ENCODE measurements around the gene NEK7. TPM values are rescaled to one million over a fixed set of nuclear protein-coding genes. Genes with fewer than 3 reads are reported as not detected.
"Not testable (repeated sequence)": the region's sequence is repeated elsewhere in the genome, so short reads cannot be mapped to it uniquely, and the experiment has no call there.

The NEK7 gene
- total RNA-seq, 3 donors from 2014 or later = 62.3 to 72.1 (median 62.9) TPM

DNA sequence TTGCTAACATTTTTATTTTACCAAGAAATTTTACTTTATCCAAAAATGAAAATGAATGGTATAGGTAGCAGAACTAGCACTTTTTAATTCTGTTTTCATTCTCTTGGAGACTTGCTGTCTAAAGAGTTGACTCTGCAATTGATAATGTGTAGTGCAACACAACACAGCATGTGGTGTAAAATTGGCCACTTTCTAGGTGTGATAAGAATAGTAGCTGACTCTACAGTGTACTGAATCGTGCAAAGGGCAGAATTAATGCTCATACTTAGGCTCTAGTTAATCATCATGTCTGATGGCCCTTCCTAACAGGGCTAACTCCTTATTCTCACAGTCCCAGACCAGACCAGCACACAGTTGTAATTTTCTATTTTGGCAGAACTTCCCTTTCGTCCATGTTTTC lies 140.5 kb downstream of the NEK7 start:
- no peak overlapping the region for H3K4me3 Mint-ChIP-seq
- no peaks in the 10 kb centered on the region for H3K27me3 Mint-ChIP-seq (ENCODE audit: low read depth)
- ATAC-seq = no peak
- H3K36me3 Mint-ChIP-seq (ENCODE audit: insufficient read depth) = peaks cover 38% of the 10 kb centered on the region
- H3K9me3 Mint-ChIP-seq = no peaks in the 10 kb centered on the region
- no peaks in the 10 kb centered on the region for H3K4me1 Mint-ChIP-seq (ENCODE audit: low read depth)
- DNase-seq = no peak

DNA sequence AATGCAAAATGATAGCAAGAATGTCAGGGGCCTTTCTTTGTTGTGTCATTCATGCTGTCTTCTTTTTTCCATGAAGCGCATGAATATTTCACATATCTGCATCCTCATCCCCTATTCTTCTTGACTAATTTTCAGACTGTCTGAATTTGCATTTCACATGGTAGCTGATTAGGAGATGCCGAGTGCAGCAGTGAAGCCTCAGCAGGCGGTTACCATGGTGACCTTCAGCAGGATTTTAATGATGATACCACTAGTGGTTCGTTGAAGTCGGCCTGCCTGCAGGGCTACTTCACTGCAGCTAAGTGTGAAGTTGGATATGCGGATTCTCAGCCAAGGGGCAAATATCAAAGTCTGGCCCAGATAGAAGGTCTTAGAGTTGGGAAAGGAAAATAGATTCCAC lies 141.8 kb downstream of the NEK7 start:
- Mint-ChIP-seq H3K4me1 (ENCODE audit: low read depth) (no peaks in the 10 kb centered on the region), H3K9me3 (no peaks in the 10 kb centered on the region), H3K4me3 (no peak overlapping the region), H3K27me3 (ENCODE audit: low read depth) (no peaks in the 10 kb centered on the region), H3K36me3 (ENCODE audit: insufficient read depth) (peaks cover 41% of the 10 kb centered on the region)
- DNase-seq (no peak), ATAC-seq (no peak)

DNA sequence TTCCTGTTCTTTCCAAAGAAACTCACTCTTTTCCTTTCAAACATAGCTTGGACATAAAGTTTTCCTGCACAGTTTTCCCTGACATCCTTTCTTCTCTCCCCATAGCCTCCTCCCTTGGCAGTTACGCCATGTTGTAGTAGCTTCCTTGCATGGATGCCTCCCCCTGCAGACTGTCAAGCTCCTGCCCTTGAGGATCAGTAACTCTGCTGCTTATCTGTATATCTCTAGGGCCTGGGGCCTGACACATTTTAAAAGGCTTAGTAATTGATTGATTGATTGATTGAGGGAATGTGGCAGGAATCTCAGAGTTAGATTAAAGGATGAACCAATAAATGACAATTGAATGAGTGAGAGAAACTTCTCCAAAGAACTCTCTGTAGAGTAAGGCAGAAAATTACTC lies 143.7 kb downstream of the NEK7 start:
- H3K27me3 Mint-ChIP-seq (ENCODE audit: low read depth) = no peaks in the 10 kb centered on the region
- no peak overlapping the region for H3K4me3 Mint-ChIP-seq
- no peaks in the 10 kb centered on the region for H3K4me1 Mint-ChIP-seq (ENCODE audit: low read depth)
- H3K9me3 Mint-ChIP-seq = no peaks in the 10 kb centered on the region
- ATAC-seq (no peak), DNase-seq (no peak)
- H3K36me3 Mint-ChIP-seq (ENCODE audit: insufficient read depth) = peaks cover 39% of the 10 kb centered on the region

DNA sequence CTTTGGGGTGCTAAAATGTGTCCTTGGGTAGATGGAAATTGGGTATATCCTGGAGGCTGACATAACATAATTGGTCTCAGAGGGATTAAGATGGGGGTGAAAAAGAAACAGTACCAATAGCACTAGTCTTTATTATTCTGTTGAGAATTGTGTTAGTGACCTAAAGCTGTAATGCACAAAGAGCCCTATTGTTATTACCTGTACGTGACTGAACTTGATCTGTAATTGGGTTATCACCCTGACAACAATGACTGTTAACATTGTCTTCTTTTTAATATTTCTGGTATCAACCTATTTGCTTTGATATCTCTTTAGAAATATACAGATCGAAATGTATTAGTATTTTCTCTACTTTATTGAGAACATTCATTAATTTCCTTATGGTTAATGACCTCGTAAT lies 147.6 kb downstream of the NEK7 start:
- no peaks in the 10 kb centered on the region for H3K4me1 Mint-ChIP-seq (ENCODE audit: low read depth)
- DNase-seq (no peak), ATAC-seq (no peak)
- no peaks in the 10 kb centered on the region for H3K27me3 Mint-ChIP-seq (ENCODE audit: low read depth)
- H3K9me3 Mint-ChIP-seq = peaks cover 7% of the 10 kb centered on the region
- no peak overlapping the region for H3K4me3 Mint-ChIP-seq
- H3K36me3 Mint-ChIP-seq (ENCODE audit: insufficient read depth) = peaks cover 45% of the 10 kb centered on the region

DNA sequence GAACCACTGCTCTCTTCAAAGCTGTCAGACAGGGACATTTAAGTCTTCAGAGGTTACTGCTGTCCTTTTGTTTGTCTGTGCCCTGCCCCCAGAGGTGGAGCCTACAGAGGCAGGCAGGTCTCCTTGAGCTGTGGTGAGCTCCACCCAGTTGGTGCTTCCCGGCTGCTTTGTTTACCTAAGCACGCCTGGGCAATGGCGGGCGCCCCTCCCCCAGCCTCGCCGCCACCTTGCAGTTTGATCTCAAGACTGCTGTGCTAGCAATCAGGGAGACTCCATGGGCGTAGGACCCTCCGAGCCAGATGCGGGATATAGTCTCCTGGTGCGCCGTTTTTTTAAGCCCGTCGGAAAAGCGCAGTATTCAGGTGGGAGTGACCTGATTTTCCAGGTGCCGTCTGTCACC lies 158.0 kb downstream of the NEK7 start:
- H3K36me3 Mint-ChIP-seq (ENCODE audit: insufficient read depth) = peaks cover 35% of the 10 kb centered on the region
- H3K27me3 Mint-ChIP-seq (ENCODE audit: low read depth); H3K4me3 Mint-ChIP-seq; DNase-seq; H3K9me3 Mint-ChIP-seq; ATAC-seq: not testable (repeated sequence)
- peaks cover 13% of the 10 kb centered on the region for H3K4me1 Mint-ChIP-seq (ENCODE audit: low read depth)

DNA sequence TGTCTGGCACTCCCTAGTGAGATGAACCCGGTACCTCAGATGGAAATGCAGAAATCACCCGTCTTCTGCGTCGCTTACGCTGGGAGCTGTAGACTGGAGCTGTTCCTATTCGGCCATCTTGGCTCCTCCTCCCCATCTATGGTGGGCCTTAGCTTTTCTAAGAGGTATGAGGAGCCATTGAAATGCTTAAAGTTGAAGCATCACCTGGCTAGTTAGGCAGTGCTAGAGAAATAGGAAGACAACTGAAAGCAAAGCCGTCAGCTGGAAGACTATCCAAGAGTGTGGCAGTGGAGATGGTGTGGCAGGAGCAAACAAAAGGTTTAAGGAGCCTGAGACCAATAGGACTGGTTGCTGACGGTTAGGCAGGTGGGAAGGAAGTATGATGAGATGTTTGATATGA lies 158.5 kb downstream of the NEK7 start:
- H3K4me3 Mint-ChIP-seq; H3K9me3 Mint-ChIP-seq; DNase-seq; H3K27me3 Mint-ChIP-seq (ENCODE audit: low read depth); ATAC-seq: not testable (repeated sequence)
- H3K4me1 Mint-ChIP-seq (ENCODE audit: low read depth) = peaks cover 13% of the 10 kb centered on the region
- peaks cover 38% of the 10 kb centered on the region for H3K36me3 Mint-ChIP-seq (ENCODE audit: insufficient read depth)

DNA sequence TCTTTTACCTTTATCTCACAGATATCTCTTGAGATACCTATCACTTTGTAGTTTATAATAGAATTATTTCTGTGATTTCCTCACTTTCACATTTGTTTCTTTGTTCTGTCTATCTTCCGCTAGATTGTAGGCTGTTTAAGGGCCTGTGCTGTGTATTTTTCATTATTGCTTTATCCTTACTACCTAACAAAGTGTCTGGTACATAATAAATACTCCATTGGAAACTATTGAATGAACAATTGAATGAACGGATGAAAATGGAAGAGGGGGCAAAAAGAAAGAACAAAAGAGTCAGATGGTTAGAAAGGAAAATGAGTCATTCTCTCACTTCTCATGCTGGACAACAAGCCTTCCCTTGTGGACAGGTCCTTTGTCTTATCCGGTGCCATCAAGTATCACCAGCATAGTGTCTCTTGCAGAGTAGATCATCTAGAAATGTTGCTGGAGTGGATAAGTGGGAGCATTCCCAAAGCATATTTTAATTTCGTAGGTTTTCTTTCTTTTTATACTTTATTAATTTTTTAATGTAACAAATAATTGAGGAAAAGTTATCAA lies 159.8 kb downstream of the NEK7 start:
- Mint-ChIP-seq H3K4me3 (no peak overlapping the region), H3K36me3 (ENCODE audit: insufficient read depth) (peaks cover 42% of the 10 kb centered on the region), H3K27me3 (ENCODE audit: low read depth) (no peaks in the 10 kb centered on the region), H3K4me1 (ENCODE audit: low read depth) (peaks cover 13% of the 10 kb centered on the region), H3K9me3 (no peaks in the 10 kb centered on the region)
- DNase-seq = no peak
- no peak for ATAC-seq

DNA sequence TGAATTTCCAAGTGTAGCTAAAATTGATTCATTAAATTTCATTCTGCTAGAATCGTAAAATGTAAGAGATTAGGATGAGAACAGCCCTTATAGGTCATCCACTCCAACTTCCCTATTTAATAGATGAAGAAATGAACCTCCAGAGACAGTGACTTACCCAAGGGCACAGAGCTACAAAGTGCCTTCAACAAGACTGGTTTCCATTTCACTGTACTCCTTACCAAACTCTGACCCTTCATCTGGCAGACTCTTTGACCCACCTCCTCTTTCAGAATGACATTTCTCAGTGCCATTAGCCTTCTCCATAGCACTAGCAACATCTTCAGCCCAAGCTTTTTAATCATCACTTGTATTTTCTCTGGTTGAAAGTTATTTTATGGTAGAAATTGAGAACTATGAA lies 161.3 kb downstream of the NEK7 start:
- no peaks in the 10 kb centered on the region for H3K27me3 Mint-ChIP-seq (ENCODE audit: low read depth)
- no peaks in the 10 kb centered on the region for H3K9me3 Mint-ChIP-seq
- ATAC-seq (no peak), DNase-seq (no peak)
- H3K4me3 Mint-ChIP-seq = no peak overlapping the region
- H3K4me1 Mint-ChIP-seq (ENCODE audit: low read depth) = peaks cover 13% of the 10 kb centered on the region
- H3K36me3 Mint-ChIP-seq (ENCODE audit: insufficient read depth) = peaks cover 40% of the 10 kb centered on the region

DNA sequence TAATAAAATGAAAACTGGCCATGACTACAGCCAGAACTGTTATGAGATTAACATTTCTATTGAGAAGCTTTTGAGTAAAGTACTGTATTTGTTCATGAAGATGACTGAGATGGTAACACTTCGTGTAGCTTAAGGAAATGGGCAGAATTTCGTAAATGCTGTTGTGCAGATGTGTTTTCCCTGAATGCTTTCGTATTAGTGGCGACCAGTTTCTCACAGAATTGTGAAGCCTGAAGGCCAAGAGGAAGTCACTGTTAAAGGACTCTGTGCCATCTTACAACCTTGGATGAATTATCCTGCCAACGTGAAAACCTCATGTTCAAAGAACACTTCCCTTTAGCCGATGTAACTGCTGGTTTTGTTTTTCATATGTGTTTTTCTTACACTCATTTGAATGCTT lies 164.0 kb downstream of the NEK7 start:
- Mint-ChIP-seq H3K4me1 (ENCODE audit: low read depth) (peaks cover 7% of the 10 kb centered on the region), H3K4me3 (no peak overlapping the region), H3K27me3 (ENCODE audit: low read depth) (no peaks in the 10 kb centered on the region), H3K36me3 (ENCODE audit: insufficient read depth) (peaks cover 28% of the 10 kb centered on the region), H3K9me3 (no peaks in the 10 kb centered on the region)
- DNase-seq (no peak), ATAC-seq (no peak)

DNA sequence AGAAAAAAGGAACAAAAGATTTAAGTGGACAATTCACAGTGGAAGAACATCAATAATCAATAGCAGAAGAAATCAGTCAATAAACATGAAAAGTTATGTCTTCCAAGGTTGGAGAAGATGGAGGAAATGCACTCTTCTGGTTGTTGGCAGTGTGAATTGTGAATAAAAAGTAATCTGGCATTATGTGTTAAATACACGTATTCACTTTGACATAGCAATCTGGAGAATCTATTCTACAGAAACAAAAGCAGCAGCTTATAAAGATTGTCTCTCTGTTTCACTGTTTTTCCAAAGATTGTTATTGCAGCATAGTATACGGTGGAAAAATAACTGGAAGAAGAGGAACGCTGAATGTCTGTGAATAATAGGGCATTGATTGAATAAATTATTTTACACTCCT lies 169.4 kb downstream of the NEK7 start:
- Mint-ChIP-seq H3K36me3 (ENCODE audit: insufficient read depth) (no peaks in the 10 kb centered on the region), H3K9me3 (no peaks in the 10 kb centered on the region), H3K4me3 (no peak overlapping the region), H3K4me1 (ENCODE audit: low read depth) (no peaks in the 10 kb centered on the region), H3K27me3 (ENCODE audit: low read depth) (no peaks in the 10 kb centered on the region)
- ATAC-seq (no peak), DNase-seq (no peak)

DNA sequence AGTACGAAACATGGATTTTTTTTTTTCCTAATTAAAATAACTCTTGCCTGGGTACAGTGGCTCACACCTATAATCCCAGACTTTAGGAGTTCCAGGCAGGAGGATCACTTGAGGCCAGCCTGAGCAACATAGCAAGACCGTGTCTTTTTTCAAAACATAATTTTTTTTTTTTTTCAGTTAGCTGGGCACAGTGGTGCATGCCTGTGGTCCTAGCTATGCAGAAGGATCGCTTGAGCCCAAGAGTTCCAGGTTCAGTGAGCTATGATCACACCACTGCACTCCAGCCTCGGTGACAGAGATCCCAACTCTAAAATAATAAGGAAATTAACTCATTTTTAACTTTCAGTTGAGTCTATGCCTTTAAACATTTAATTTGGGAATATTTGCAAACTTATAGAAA lies 170.1 kb downstream of the NEK7 start:
- H3K27me3 Mint-ChIP-seq (ENCODE audit: low read depth) = no peaks in the 10 kb centered on the region
- no peak overlapping the region for H3K4me3 Mint-ChIP-seq
- no peaks in the 10 kb centered on the region for H3K4me1 Mint-ChIP-seq (ENCODE audit: low read depth)
- H3K36me3 Mint-ChIP-seq (ENCODE audit: insufficient read depth) = no peaks in the 10 kb centered on the region
- ATAC-seq (no peak), DNase-seq (no peak)
- H3K9me3 Mint-ChIP-seq = no peaks in the 10 kb centered on the region

DNA sequence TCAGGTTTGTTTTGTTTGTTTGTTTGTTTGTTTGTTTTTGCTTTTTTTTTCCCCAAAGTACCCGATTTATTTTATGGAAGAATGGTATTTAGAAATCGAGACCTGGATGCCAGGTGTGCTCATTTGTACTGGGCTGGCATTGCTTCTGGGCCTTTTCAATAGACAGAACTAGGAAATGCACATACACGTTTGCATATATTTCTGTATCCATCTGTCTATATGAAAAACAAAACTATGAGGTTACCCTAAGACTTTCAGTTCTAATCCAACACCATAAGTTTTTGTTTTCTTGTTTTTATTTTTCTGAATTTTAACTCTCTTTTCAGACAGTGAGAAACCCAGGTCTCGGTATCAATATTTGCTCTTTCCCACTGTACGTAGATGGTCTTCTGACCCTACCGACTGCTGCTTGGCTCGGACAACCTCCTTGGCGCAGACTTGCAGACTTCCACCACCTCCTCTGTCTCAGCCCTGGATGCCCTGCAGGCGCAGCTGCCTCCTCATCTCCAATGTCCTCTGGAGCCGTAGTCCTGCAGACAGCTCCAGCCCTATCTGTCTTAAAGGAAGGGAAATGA lies 171.7 kb downstream of the NEK7 start:
- no peak overlapping the region for H3K4me3 Mint-ChIP-seq
- no peaks in the 10 kb centered on the region for H3K27me3 Mint-ChIP-seq (ENCODE audit: low read depth)
- no peaks in the 10 kb centered on the region for H3K4me1 Mint-ChIP-seq (ENCODE audit: low read depth)
- H3K36me3 Mint-ChIP-seq (ENCODE audit: insufficient read depth) = no peaks in the 10 kb centered on the region
- no peak for ATAC-seq
- DNase-seq = no peak
- no peaks in the 10 kb centered on the region for H3K9me3 Mint-ChIP-seq

DNA sequence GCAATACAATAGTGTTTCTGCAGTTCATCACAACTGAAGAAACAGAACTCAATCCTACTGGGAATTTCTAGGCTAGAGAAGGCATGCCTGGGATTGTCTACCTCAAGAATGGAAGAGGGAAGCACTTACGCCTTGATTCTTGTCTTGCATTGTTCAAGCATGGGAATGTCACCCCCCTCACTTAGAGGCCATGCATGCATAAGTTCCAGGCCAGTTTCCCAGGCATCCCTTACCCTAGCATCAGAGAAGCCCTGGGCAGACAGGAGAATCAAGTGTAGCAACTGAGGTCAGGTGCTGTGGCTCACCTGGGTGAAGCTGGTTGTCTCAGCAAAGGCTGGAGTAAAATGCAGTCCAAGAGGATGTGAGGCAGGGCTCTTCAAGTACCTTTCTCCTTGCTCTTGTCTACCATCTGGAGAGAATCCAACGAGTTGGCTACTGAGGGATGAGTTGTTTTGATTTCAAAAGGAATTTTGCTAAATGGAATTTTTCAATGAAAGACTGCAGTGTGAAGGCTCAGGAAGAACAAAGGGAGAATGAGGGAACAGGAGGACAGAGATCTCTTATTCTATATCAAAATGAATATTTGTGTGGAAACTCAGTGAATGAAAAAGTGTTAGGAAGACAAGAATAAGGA lies 174.3 kb downstream of the NEK7 start:
- peaks cover 5% of the 10 kb centered on the region for H3K9me3 Mint-ChIP-seq
- H3K36me3 Mint-ChIP-seq (ENCODE audit: insufficient read depth) = no peaks in the 10 kb centered on the region
- no peak for ATAC-seq
- H3K4me3 Mint-ChIP-seq = no peak overlapping the region
- no peak for DNase-seq
- no peaks in the 10 kb centered on the region for H3K4me1 Mint-ChIP-seq (ENCODE audit: low read depth)
- no peaks in the 10 kb centered on the region for H3K27me3 Mint-ChIP-seq (ENCODE audit: low read depth)

DNA sequence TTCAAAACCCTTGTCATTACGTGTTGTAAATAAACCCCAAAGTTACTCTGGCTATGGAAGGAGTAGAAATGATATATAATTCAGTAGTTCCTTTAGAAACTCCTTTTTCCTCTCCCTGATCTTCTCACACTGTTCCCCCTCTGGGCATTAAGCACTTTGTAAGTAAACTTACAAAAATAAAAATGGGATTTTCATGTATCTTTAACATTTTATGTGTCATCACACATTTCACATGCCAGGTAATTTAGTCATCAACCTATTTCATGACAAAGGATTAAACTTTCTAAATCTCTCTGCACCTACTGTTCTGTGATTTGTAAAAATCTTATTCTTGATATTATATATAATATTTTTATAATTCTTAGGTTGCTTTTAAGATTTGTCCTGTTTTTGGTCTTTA lies 176.9 kb downstream of the NEK7 start:
- peaks cover 5% of the 10 kb centered on the region for H3K9me3 Mint-ChIP-seq
- no peaks in the 10 kb centered on the region for H3K4me1 Mint-ChIP-seq (ENCODE audit: low read depth)
- DNase-seq = no peak
- no peak overlapping the region for H3K4me3 Mint-ChIP-seq
- no peak for ATAC-seq
- no peaks in the 10 kb centered on the region for H3K27me3 Mint-ChIP-seq (ENCODE audit: low read depth)
- H3K36me3 Mint-ChIP-seq (ENCODE audit: insufficient read depth) = no peaks in the 10 kb centered on the region

DNA sequence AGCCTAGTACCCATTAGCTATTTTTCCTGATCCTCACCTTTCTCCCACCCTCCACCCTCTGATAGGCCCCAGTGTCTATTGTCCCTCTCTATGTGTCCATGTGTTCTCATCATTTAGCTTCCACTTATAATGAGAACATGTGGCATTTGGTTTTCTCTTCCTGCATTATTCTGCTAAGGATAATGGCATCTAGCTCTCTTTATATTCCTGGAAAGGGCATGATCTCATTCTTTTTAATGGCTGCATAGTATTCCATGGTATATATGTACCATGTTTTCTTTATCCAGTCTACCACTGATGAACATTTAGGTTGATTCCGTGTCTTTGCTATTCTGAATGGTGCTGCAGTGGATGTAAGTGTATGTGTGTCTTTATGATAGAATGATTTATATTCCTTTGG lies 178.9 kb downstream of the NEK7 start:
- no peak for ATAC-seq
- Mint-ChIP-seq H3K4me3 (no peak overlapping the region), H3K36me3 (ENCODE audit: insufficient read depth) (no peaks in the 10 kb centered on the region), H3K4me1 (ENCODE audit: low read depth) (no peaks in the 10 kb centered on the region), H3K27me3 (ENCODE audit: low read depth) (no peaks in the 10 kb centered on the region), H3K9me3 (peaks cover 5% of the 10 kb centered on the region)
- no peak for DNase-seq
